Astrocyte (in vitro differentiated cells and primary cell): ENCODE data around the gene GRIN2A. TPM values are rescaled to one million over a fixed set of nuclear protein-coding genes. Genes with fewer than 3 reads are reported as not detected.
"Not testable (repeated sequence)": the region's sequence is repeated elsewhere in the genome, so short reads cannot be mapped to it uniquely, and the experiment has no call there.

Experiments
- DNase-seq: peaks from one replicate; pipeline ENCODE4 v3.0.0-alpha.2; 2010; ENCODE audit warnings: low read depth
- FAIRE-seq: peaks from 2 replicates; lab custom pipeline; 2011; peaks lifted over from hg19 to GRCh38; lab: Jason Lieb, UNC
- H2AFZ ChIP-seq: 2 replicates; pipeline ENCODE4 v1.6.0; 2012; ENCODE audit warnings: low read depth, low read length, inconsistent platforms
- H3K27ac ChIP-seq: 2 replicates; pipeline ENCODE4 v1.5.1; 2011; ENCODE audit warnings: low read depth, low read length, inconsistent platforms
- H3K27me3 ChIP-seq: 2 replicates; pipeline ENCODE4 v1.6.0; 2011; ENCODE audit warnings: low read length, inconsistent platforms; ENCODE audit not compliant: insufficient read depth
- H3K36me3 ChIP-seq: 2 replicates; pipeline ENCODE4 v1.5.1; 2011; ENCODE audit warnings: low read length, inconsistent platforms; ENCODE audit not compliant: insufficient read depth
- H3K4me1 ChIP-seq: 2 replicates; pipeline ENCODE4 v1.5.1; 2011; ENCODE audit warnings: low read length, inconsistent platforms; ENCODE audit not compliant: insufficient read depth
- H3K4me2 ChIP-seq: 2 replicates; pipeline ENCODE4 v1.6.0; 2012; ENCODE audit warnings: low read length, inconsistent platforms
- H3K4me3 ChIP-seq: 2 replicates; pipeline ENCODE4 v1.5.1; 2011; ENCODE audit warnings: low read depth, mild to moderate bottlenecking, low read length, inconsistent platforms; ENCODE audit not compliant: insufficient read depth
- H3K79me2 ChIP-seq: 2 replicates; pipeline ENCODE4 v1.6.0; 2012; ENCODE audit warnings: mild to moderate bottlenecking, low read length, inconsistent platforms; ENCODE audit not compliant: insufficient read depth
- H3K9ac ChIP-seq: 2 replicates; pipeline ENCODE4 v1.6.0; 2012; ENCODE audit warnings: mild to moderate bottlenecking, low read length, inconsistent platforms
- H3K9me3 ChIP-seq: 2 replicates; pipeline ENCODE4 v1.5.1; 2012; ENCODE audit warnings: low read depth, mild to moderate bottlenecking, low read length, inconsistent platforms; ENCODE audit not compliant: insufficient read depth
- H4K20me1 ChIP-seq: 2 replicates; pipeline ENCODE4 v1.6.0; 2012; ENCODE audit warnings: low read length, inconsistent platforms; ENCODE audit not compliant: insufficient read depth
- H3K27ac Mint-ChIP-seq: one replicate; pipeline ENCODE4 v1.8.0; 2021; ENCODE audit warnings: mild to moderate bottlenecking, mixed read lengths; ENCODE audit not compliant: unreplicated experiment
- H3K27me3 Mint-ChIP-seq: one replicate; pipeline ENCODE4 v1.8.0; 2021; ENCODE audit warnings: low read depth, mixed read lengths; ENCODE audit not compliant: unreplicated experiment
- H3K36me3 Mint-ChIP-seq: one replicate; pipeline ENCODE4 v1.8.0; 2021; ENCODE audit warnings: low read depth, mixed read lengths; ENCODE audit not compliant: unreplicated experiment
- H3K4me1 Mint-ChIP-seq: one replicate; pipeline ENCODE4 v1.8.0; 2021; ENCODE audit warnings: low read depth, mixed read lengths; ENCODE audit not compliant: unreplicated experiment
- H3K4me3 Mint-ChIP-seq: one replicate; pipeline ENCODE4 v1.8.0; 2021; ENCODE audit warnings: mild to moderate bottlenecking, moderate library complexity, mixed read lengths; ENCODE audit not compliant: unreplicated experiment
- H3K9me3 Mint-ChIP-seq: one replicate; pipeline ENCODE4 v1.8.0; 2021; ENCODE audit warnings: mild to moderate bottlenecking, mixed read lengths; ENCODE audit not compliant: unreplicated experiment
- CTCF ChIP-seq: IDR thresholded peaks from 2 replicates; pipeline ENCODE4 v1.5.1; 2011; ENCODE audit warnings: low read depth, mild to moderate bottlenecking, inconsistent platforms, low read length, moderate library complexity; ENCODE audit not compliant: insufficient read depth
- EZH2 ChIP-seq: IDR thresholded peaks from 2 replicates; pipeline ENCODE4 v1.6.1; 2012; ENCODE audit warnings: mild to moderate bottlenecking, low read length, inconsistent platforms; ENCODE audit not compliant: insufficient read depth
- total RNA-seq: library from RNA; stranded (reverse); gene quantifications from 2 replicates; pipeline ENCODE4 v1.2.1, GENCODE V29; 2021

GRIN2A gene
- total RNA-seq, 1 donor from 2014 or later = 0.68 TPM

GRCh38 chr16:9885467-9885866 lies 296.8 kb downstream of the GRIN2A start:
- TF ChIP-seq EZH2 (no peak), CTCF (no peak)
- Mint-ChIP-seq H3K36me3 (no peaks in the 10 kb centered on the region), H3K4me3 (no peak overlapping the region), H3K27me3 (peaks cover 10% of the 10 kb centered on the region), H3K4me1 (no peaks in the 10 kb centered on the region), H3K9me3 (no peaks in the 10 kb centered on the region), H3K27ac (no peak overlapping the region)
- Histone ChIP-seq H3K79me2 (no peaks in the 10 kb centered on the region), H2AFZ (no peak overlapping the region), H3K4me2 (no peak overlapping the region), H4K20me1 (no peaks in the 10 kb centered on the region), H3K4me1 (no peaks in the 10 kb centered on the region), H3K4me3 (no peak overlapping the region), H3K27ac (no peak overlapping the region), H3K36me3 (no peaks in the 10 kb centered on the region), H3K9ac (no peak overlapping the region), H3K27me3 (no peaks in the 10 kb centered on the region), H3K9me3 (no peaks in the 10 kb centered on the region)
- DNase-seq (no peak), FAIRE-seq (no peak)

- not testable (repeated sequence) for H3K27ac ChIP-seq, H3K36me3 ChIP-seq, H3K9me3 Mint-ChIP-seq, H3K4me3 ChIP-seq, H3K79me2 ChIP-seq, H3K9ac ChIP-seq, H3K4me1 ChIP-seq, H4K20me1 ChIP-seq, H3K27me3 ChIP-seq, H3K4me1 Mint-ChIP-seq, H3K4me3 Mint-ChIP-seq, DNase-seq, H3K27ac Mint-ChIP-seq, H3K4me2 ChIP-seq, H2AFZ ChIP-seq, H3K9me3 ChIP-seq, H3K36me3 Mint-ChIP-seq, FAIRE-seq
- H3K27me3 Mint-ChIP-seq = peaks cover 24% of the 10 kb centered on the region
These were observed 306.2 kb downstream of the GRIN2A start for GRCh38 chr16:9875981-9876380.

- H3K27ac Mint-ChIP-seq = no peak overlapping the region
- H3K27ac ChIP-seq = no peak overlapping the region
These were observed 308.0 kb downstream of the GRIN2A start for GRCh38 chr16:9874219-9874618.

More at GRCh38 chr16:9874219-9874618, 308.0 kb downstream of the GRIN2A start:
- Mint-ChIP-seq H3K36me3 (no peaks in the 10 kb centered on the region), H3K9me3 (no peaks in the 10 kb centered on the region), H3K27me3 (peaks cover 24% of the 10 kb centered on the region), H3K4me3 (no peak overlapping the region), H3K4me1 (peaks cover 6% of the 10 kb centered on the region)
- no peaks in the 10 kb centered on the region for H3K4me1 ChIP-seq
- H3K36me3 ChIP-seq = no peaks in the 10 kb centered on the region
- H3K79me2 ChIP-seq = no peaks in the 10 kb centered on the region
- no peak overlapping the region for H3K9ac ChIP-seq
- H4K20me1 ChIP-seq = no peaks in the 10 kb centered on the region
- no peak overlapping the region for H3K4me3 ChIP-seq
- no peaks in the 10 kb centered on the region for H3K9me3 ChIP-seq
- H3K4me2 ChIP-seq = no peak overlapping the region
- no peaks in the 10 kb centered on the region for H3K27me3 ChIP-seq
- H2AFZ ChIP-seq = no peak overlapping the region
- TF ChIP-seq EZH2 = no peak
- TF ChIP-seq CTCF = no peak
- DNase-seq (no peak), FAIRE-seq (no peak)
